PC-3 (cell line): ENCODE data around the gene HSD17B10.

ENCODE experiments used
- EZH2 ChIP-seq: fragments of 300-600 bp; sonication (generic); IDR thresholded peaks from one replicate; pipeline ENCODE4 v1.6.1; 2017; ENCODE audit warnings: antibody characterized with exemption, mild to moderate bottlenecking, low read length; ENCODE audit not compliant: unreplicated experiment
- EZH2phosphoT487 ChIP-seq: fragments of 300-600 bp; sonication (generic); IDR thresholded peaks from 2 replicates; pipeline ENCODE4 v1.6.1; 2018; ENCODE audit warnings: mild to moderate bottlenecking, antibody characterized with exemption, low read length, borderline replicate concordance
- TF ChIP-seq, protein P1 (sequence below): fragments of 300-600 bp; sonication (generic); conservative IDR thresholded peaks from 2 replicates; pipeline ENCODE4 v1.5.1; 2017; ENCODE audit warnings: antibody characterized with exemption, low read depth, mild to moderate bottlenecking, low read length

GRCh38 chrX:53421772-53422085 lies 12.4 kb downstream of the HSD17B10 start:
- TF ChIP-seq, protein P1, sequence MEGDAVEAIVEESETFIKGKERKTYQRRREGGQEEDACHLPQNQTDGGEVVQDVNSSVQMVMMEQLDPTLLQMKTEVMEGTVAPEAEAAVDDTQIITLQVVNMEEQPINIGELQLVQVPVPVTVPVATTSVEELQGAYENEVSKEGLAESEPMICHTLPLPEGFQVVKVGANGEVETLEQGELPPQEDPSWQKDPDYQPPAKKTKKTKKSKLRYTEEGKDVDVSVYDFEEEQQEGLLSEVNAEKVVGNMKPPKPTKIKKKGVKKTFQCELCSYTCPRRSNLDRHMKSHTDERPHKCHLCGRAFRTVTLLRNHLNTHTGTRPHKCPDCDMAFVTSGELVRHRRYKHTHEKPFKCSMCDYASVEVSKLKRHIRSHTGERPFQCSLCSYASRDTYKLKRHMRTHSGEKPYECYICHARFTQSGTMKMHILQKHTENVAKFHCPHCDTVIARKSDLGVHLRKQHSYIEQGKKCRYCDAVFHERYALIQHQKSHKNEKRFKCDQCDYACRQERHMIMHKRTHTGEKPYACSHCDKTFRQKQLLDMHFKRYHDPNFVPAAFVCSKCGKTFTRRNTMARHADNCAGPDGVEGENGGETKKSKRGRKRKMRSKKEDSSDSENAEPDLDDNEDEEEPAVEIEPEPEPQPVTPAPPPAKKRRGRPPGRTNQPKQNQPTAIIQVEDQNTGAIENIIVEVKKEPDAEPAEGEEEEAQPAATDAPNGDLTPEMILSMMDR, result no peak
- TF ChIP-seq EZH2phosphoT487, result no peak
- no peak for TF ChIP-seq EZH2
